DND-41 (cell line): ENCODE results near the gene TMEM238.
"Not testable (repeated sequence)": the region's sequence is repeated elsewhere in the genome, so short reads cannot be mapped to it uniquely, and the experiment has no call there.

ENCODE experiments used
- ATAC-seq: fragments of 200-7000 bp; cut with Tn5 transposase; 3 replicates; pipeline ENCODE4 v1.9.1; 2021; ENCODE audit warnings: low read depth; ENCODE audit not compliant: insufficient read depth
- DNase-seq: peaks from one replicate; pipeline ENCODE4 v3.0.0-alpha.2; 2020
- H2AFZ ChIP-seq: 2 replicates; pipeline ENCODE4 v1.6.0; 2012; ENCODE audit warnings: low read depth, low read length
- H3K27ac ChIP-seq: 2 replicates; pipeline ENCODE4 v1.5.1; 2012; ENCODE audit warnings: low read length, inconsistent platforms
- H3K27me3 ChIP-seq: fragments of 200-600 bp; sonication (generic); 2 replicates; pipeline ENCODE4 v1.6.0; 2012; ENCODE audit warnings: low read length, mild to moderate bottlenecking, inconsistent platforms; ENCODE audit not compliant: insufficient read depth, poor library complexity
- H3K36me3 ChIP-seq: 2 replicates; pipeline ENCODE4 v1.5.1; 2012; ENCODE audit warnings: low read length, inconsistent platforms; ENCODE audit not compliant: insufficient read depth
- H3K4me1 ChIP-seq: 2 replicates; pipeline ENCODE4 v1.5.1; 2012; ENCODE audit warnings: mild to moderate bottlenecking, low read length; ENCODE audit not compliant: insufficient read depth
- H3K4me2 ChIP-seq: 2 replicates; pipeline ENCODE4 v1.6.0; 2012; ENCODE audit warnings: mild to moderate bottlenecking, moderate library complexity, low read length, inconsistent platforms; ENCODE audit not compliant: insufficient read depth
- H3K4me3 ChIP-seq, 2 experiments: fragments of 200-600 bp in 1 of 2; shearing (Covaris generic) in 1 of 2; 2 replicates each; pipeline ENCODE4 v1.5.1; 2012 to 2016; ENCODE audit warnings: inconsistent platforms in 2 of 2, low read length in 2 of 2, mild to moderate bottlenecking in 2 of 2, low read depth in 1 of 2, moderate library complexity in 1 of 2
- H3K79me2 ChIP-seq: 2 replicates; pipeline ENCODE4 v1.6.0; 2012; ENCODE audit warnings: low read length, inconsistent platforms; ENCODE audit not compliant: insufficient read depth
- H3K9ac ChIP-seq: 2 replicates; pipeline ENCODE4 v1.6.0; 2012; ENCODE audit warnings: low read depth, mild to moderate bottlenecking, inconsistent platforms, low read length, moderate library complexity
- H3K9me3 ChIP-seq: 2 replicates; pipeline ENCODE4 v1.5.1; 2012; ENCODE audit warnings: low read length, moderate library complexity, mild to moderate bottlenecking, inconsistent platforms; ENCODE audit not compliant: insufficient read depth, severe bottlenecking
- H4K20me1 ChIP-seq: 2 replicates; pipeline ENCODE4 v1.6.0; 2012; ENCODE audit warnings: low read length; ENCODE audit not compliant: insufficient read depth
- CTCF ChIP-seq: IDR thresholded peaks from 2 replicates; pipeline ENCODE4 v1.5.1; 2012; ENCODE audit warnings: borderline replicate concordance, low read length, moderate library complexity, mild to moderate bottlenecking; ENCODE audit not compliant: poor library complexity, severe bottlenecking; ENCODE audit errors: extremely low read depth
- EZH2 ChIP-seq: IDR thresholded peaks from 3 replicates; pipeline ENCODE4 v1.6.1; 2012; ENCODE audit warnings: borderline replicate concordance, low read depth, mild to moderate bottlenecking, moderate library complexity, low read length, inconsistent platforms; ENCODE audit not compliant: severe bottlenecking

TMEM238 gene

GRCh38 chr19:55418185-55418584 lies 34.1 kb upstream of the TMEM238 start:
- Histone ChIP-seq H3K27me3 (no peaks in the 10 kb centered on the region), H3K79me2 (no peaks in the 10 kb centered on the region), H3K27ac (no peak overlapping the region), H3K36me3 (no peaks in the 10 kb centered on the region), H3K4me2 (no peak overlapping the region), H4K20me1 (no peaks in the 10 kb centered on the region), H2AFZ (no peak overlapping the region; the same call in 1 of the 2 replicates), H3K9me3 (no peaks in the 10 kb centered on the region), H3K4me3 (no peak overlapping the region), H3K4me1 (peaks cover 29% of the 10 kb centered on the region), H3K9ac (no peak overlapping the region)
- ATAC-seq (peak; percentile 50), DNase-seq (peak; percentile 69)
- TF ChIP-seq CTCF (peak; percentile 76), EZH2 (no peak)

- Histone ChIP-seq H2AFZ (no peak overlapping the region), H3K4me2 (no peak overlapping the region), H3K9me3 (peaks cover 15% of the 10 kb centered on the region), H3K4me1 (peaks cover 24% of the 10 kb centered on the region), H4K20me1 (peaks cover 20% of the 10 kb centered on the region), H3K36me3 (peaks cover 22% of the 10 kb centered on the region), H3K27me3 (no peaks in the 10 kb centered on the region), H3K4me3 (no peak overlapping the region), H3K27ac (no peak overlapping the region), H3K9ac (no peak overlapping the region), H3K79me2 (peaks cover 23% of the 10 kb centered on the region)
- no peak for DNase-seq
- TF ChIP-seq CTCF (no peak), EZH2 (no peak)
- ATAC-seq: no peak
Measured at GRCh38 chr19:55410168-55410567, 26.1 kb upstream of the TMEM238 start.

GRCh38 chr19:55409179-55409578 lies 25.1 kb upstream of the TMEM238 start:
- ATAC-seq, DNase-seq, H3K27me3 ChIP-seq, H3K9ac ChIP-seq, H3K4me3 ChIP-seq, H3K4me2 ChIP-seq: not testable (repeated sequence)
- H4K20me1 ChIP-seq: peaks cover 27% of the 10 kb centered on the region
- H3K4me1 ChIP-seq: peaks cover 31% of the 10 kb centered on the region
- peaks cover 31% of the 10 kb centered on the region for H3K36me3 ChIP-seq
- H3K27ac ChIP-seq: peak overlapping the region; percentile 99; the same call in 1 of the 2 replicates
- H3K79me2 ChIP-seq: peaks cover 32% of the 10 kb centered on the region
- 0 out of 2 replicates have a peak overlapping the region, but pooled peaks have one; percentile 91 for H2AFZ ChIP-seq
- peaks cover 15% of the 10 kb centered on the region for H3K9me3 ChIP-seq

GRCh38 chr19:55408533-55408872 lies 24.4 kb upstream of the TMEM238 start:
- H3K27ac ChIP-seq: peak overlapping the region; percentile 99
- H3K79me2 ChIP-seq: peaks cover 37% of the 10 kb centered on the region
- TF ChIP-seq EZH2 (no peak), CTCF (no peak)
- peak overlapping the region; percentile 60 for H3K4me2 ChIP-seq
- peaks cover 37% of the 10 kb centered on the region for H3K36me3 ChIP-seq
- peak overlapping the region; percentile 91 for H2AFZ ChIP-seq
- H4K20me1 ChIP-seq: peaks cover 31% of the 10 kb centered on the region
- H3K9ac ChIP-seq: peak overlapping the region; percentile 58
- peak overlapping the region in 1 of 2 experiments; percentile 52; a peak in 2 of 4 replicates for H3K4me3 ChIP-seq
- DNase-seq: no peak
- peaks cover 36% of the 10 kb centered on the region for H3K4me1 ChIP-seq
- peaks cover 15% of the 10 kb centered on the region for H3K9me3 ChIP-seq
- no peaks in the 10 kb centered on the region for H3K27me3 ChIP-seq
- ATAC-seq: no peak
